Activated CD4-positive, alpha-beta T cell treated with anti-CD3 and anti-CD28 coated beads, Interleukin-2, Interleukin-4, amounts not matched to agents 100 ng/mL and 50 ng/mL, durations not matched to agents 16 hours and 8 hours (primary cell): ENCODE measurements around the gene FAM124A.

Experiments
- DNase-seq: peaks from one replicate; pipeline ENCODE4 v3.0.0-alpha.2; 2020; ENCODE audit warnings: low spot score

FAM124A gene

DNA sequence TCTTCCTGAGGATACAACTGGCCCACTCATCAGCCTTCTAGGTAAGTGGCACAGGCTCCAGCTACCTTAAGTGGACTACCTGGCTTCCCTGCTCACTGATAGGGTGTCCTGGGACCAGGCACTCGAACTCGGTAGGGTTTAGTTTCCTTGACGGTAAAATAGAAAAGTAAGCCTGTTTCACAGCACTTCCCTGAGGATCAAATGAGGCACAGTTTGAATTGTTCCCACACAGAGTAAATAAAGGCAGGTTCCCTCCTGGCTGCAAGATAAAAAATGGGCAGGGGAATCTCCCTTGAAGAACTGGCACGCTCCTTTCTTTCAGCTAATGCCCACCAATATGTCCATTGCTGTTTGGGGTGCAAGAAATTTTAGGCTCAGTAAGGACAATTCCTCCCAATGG is 1.1 kb upstream of the FAM124A start:
- no peak for DNase-seq

DNA sequence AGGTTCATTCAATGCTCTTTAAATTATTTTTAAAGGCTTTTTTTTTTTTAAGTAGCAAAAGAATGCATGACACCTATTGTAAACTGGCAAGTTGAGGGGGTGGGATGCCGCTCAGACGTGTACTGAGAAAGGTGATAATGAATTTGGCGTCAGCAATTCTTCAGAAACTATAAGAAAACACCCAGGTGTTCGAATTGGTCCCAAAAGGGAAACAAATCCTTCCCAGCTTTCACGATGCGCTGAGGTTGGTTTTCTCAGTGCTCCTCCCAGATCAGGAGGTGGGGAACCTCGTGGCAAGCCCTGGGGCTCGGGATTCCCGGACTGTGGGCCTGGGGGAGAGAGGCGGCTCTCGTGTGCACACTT is 543 bp upstream of the FAM124A start:
- DNase-seq: no peak

GRCh38 chr13:51222686-51223559 is 725 bp downstream of the FAM124A start:
- no peak for DNase-seq

- no peak for DNase-seq
Measured at GRCh38 chr13:51223560-51224270, 1.5 kb downstream of the FAM124A start.

GRCh38 chr13:51225029-51225428 is 2.8 kb downstream of the FAM124A start:
- DNase-seq: no peak

- DNase-seq: no peak
Measured at GRCh38 chr13:51227404-51227803, 5.2 kb downstream of the FAM124A start.

DNA sequence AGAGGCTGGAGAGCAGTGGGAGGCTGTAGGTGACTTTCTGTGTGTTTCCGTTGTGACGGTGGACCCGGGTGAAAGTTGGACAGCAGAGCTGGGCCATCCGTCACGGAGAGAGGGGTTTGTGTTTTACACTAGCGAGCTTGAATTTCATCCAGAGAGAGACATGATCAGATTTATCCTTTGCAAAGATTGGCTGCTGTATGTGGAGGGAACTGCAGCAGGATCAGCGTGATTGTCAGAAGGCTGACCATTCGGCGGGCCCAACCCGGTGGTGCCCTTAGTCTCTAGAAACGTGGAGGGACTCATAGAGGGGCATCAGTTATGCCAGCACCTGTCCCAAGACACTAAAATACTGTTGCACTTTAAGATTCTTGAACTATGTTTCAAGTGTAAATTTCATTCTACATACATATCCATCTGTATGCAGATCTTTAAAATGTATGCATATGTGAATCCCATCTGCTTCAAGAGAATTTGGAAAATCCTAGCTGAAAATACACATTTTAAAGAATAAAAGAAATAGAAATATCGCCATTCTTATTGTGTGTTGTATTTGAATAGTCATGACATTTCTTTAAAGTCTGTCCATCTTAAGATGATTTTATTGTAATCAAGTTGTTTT is 7.0 kb downstream of the FAM124A start:
- no peak for DNase-seq

DNA sequence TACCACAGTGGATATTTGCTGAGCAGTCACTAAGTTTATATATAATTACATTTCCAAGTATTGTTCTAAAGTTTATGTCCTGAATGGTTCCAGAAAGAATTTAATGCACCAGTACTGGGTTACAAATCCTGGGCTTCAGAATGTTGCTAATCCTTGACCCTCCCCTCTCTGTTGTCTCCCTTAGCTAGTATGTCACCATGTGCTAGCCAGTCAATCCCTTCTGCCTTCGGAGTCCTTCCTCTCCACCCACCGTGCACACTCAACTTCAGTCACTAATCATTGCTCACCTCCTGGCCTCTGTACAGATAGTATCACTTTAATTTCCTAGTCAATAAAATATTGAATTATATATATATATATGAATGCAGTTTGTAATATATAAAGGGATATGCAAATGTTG is 7.5 kb downstream of the FAM124A start:
- DNase-seq: no peak

DNA sequence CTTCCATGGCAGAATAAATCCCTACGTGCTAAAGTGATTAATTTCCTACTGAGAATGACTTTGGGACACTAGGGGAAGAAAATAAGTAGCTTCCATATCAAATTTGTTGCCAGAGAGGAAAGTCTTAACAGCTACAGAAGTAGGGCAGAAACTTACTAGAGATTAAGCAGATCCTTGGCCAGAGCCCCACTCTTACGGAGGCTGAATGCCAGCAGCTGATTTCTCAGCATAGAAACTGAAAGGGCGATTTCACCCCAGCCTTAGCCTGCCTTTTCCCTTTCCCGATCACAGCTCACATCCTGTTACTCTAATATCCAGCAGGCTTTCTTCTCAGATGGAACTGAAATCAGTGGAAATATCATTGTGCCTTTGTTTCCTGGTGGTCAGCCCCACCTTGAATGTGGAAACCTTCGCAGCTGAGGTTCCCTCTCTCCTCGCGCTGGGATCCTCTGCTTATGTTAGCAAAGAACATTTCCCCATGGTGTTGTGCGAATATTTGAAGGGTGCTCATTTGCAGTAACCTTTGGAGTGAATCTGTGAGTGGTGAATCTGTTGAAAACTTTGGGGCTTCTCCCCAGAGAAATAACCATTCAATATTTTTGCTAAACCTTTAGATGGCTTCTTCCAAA is 8.4 kb downstream of the FAM124A start:
- DNase-seq: no peak

DNA sequence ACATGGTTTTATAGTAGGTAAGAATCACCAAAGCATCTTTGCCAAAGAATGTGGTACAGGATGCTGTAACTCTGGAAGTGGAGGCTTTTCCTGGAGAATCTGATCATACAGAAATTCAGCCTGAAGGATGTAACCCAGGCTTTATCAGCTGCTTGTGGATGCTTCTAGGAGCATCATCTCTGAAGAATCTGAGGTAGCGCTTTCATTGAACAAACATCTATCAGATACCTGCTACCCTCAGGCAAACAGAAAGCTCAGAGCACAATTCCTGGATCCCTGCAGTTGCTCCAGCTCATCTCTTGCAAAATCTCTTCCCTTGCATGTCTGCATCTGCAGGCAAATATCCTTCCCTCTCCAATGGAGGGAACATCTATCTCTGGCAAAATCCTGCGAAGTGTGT is 9.3 kb downstream of the FAM124A start:
- no peak for DNase-seq

- DNase-seq: no peak
Measured at GRCh38 chr13:51232328-51232727, 10.1 kb downstream of the FAM124A start.

DNA sequence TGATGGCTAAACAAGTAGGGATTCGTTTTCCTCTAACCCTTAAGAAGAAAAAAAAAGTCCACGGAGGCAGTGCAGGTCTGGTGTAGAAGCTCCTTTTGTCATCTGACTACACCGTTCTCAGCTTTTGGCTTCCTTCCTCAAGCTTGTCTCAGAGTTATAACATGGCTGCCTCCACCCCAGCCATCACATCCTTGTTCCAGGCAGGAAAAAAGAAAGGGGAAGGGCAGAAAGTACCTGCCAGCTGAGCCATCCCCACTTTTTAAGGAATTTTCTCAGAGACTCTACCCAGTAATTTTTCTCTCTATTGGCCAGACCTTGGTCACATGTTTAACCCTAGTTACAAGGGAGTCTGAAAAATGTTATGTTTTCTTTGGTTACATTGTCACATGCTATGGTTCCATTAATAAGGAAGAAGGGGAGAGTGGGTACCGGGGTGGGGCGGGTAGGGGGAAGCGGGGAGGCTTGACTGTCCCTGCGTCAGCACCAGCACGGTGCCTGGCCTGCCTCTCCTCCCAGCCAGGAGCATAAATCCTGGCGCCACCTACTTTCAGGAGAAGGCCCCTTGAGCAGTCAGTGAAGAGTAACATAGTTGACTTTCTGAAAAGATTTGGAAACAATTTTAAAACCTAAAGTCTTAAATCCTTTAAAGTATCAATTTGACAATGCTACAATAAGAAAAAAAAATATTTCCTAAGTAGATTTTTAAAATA is 11.1 kb downstream of the FAM124A start:
- no peak for DNase-seq

DNA sequence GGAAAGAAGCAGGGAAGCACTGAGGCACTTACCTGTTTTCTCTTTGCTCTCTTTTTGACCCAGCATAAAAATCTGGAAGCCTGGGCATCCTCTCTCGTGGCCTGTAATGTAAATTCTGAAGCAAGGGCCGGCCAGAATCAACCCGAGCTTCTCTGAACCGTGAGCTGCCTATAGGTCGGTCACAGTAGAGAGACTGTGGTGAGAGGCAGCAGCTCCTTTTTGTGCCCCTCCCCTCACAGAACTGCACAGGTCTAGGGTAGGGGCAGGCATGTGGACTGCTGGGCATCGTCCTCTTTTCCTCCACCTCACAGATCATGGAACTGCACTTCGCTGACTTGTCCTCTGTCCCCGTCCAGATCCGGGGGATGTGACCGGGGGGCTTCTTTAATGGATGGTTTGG is 12.5 kb downstream of the FAM124A start:
- DNase-seq: no peak

DNA sequence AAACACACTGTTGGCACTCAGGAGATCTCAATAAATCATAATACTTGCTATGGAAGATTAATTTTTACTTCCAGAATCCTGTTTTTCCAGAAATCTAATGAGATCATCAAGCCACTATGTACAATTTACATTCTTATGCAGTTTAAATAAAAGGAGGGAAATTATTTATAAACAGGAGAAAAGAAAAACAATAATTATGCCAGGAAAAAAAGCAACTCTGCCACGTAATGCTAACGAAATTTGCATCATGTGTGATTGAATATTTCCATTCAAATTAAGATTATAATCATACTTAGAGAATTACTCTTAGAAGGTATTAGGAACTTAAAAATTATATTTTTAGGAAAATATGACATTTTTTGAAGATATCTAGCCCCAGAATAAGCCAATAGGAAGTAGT is 13.0 kb downstream of the FAM124A start:
- DNase-seq: no peak

- no peak for DNase-seq
Measured at GRCh38 chr13:51235756-51236490, 13.7 kb downstream of the FAM124A start.

DNA sequence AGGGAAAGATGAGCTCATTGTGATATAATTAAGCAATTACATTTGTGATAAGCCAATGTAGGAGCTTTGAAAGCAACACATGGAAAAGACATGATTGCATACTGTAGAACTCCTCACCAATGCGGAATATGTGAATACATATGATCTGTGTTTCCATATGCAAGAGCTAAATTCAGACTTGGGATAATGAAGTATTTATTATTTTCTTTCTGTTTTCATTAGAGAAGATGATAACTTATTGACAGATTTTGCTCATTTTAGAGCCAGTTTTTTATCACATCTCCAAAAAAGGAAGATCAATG is 14.2 kb downstream of the FAM124A start:
- no peak for DNase-seq

DNA sequence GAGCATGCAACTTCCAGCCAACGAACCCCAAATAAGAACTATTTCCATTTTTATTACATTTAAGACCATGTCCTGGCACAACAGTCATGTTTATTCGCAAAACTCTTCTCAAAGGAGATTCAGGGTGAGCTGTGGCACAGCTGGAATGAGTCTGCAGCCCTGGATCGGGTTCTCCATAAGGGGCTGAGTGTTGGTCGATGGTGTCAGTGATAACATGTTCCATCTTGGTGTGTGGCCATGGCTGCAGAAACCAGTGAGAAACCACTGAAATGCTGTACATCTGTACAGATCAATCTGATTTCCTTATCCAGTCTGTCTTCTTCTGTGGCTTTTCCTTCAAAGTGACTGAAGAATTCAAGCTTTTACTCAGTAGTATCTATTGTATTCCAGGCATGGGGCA is 15.2 kb downstream of the FAM124A start:
- no peak for DNase-seq

DNA sequence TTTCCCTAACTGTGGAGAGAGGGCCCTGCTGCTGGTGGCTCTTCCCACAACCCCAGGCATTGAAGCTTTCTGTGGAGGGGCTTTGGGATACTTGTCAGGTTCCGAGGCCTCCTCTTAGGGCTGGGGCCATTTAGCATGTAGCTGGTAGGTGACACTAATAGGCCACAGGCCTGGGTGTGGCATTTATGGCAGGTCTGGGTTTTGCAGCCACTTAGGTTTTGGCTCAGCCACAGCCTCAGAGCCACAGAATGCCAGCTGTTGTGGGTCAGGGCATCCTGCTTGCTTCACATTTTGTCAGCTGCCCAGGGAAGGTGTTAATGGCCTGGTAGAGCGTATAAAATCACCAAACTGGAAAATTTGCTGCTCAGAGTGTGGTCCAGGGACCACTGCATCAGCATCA is 15.7 kb downstream of the FAM124A start:
- no peak for DNase-seq

GRCh38 chr13:51240178-51240577 is 18.0 kb downstream of the FAM124A start:
- DNase-seq: no peak

GRCh38 chr13:51240958-51241357 is 18.8 kb downstream of the FAM124A start:
- no peak for DNase-seq

DNA sequence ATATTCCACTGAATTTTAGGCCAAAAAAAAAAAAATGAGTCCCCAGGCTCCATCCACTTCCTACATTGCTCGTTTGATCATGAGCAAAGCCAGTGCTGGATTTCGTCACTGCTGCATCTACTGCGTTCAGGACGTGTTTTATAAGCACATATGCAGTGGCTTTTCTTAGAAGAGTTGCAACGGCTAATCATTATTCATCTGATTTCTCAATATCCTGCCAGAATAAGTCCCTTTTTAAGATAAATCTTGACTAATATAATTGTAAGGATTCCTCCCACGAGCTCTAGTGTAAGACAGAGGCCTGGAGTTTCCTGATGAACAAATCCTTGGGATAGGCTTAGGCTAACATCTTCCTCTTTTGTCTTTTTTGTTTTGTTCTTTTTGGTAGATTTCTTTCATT is 19.5 kb downstream of the FAM124A start:
- DNase-seq: no peak

DNA sequence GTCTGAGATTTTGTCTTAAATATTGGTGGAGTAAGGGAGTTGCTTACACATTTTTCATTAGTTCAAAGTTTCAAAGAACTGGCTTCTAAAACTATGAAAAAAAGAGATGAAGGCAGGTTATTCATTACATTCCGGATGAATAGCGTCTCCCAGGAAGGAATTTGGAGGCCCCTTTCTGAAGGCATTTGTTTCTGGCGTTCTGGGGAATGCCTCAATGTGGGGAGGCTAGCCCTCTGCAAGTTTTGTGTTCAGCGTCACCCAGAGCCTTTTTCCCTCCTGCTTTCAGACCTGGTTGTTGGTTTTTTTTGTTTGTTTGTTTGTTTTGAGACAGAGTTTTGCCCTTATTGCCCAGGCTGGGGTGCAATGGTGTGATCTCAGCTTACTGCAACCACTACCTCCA is 21.0 kb downstream of the FAM124A start:
- no peak for DNase-seq
